PC-3 (cell line): ENCODE measurements around the gene EWSR1. TPM values are rescaled to one million over a fixed set of nuclear protein-coding genes. Genes with fewer than 3 reads are reported as not detected.

Experiments used
- ATAC-seq: fragments of 200-7000 bp; cut with Tn5 transposase; 2 replicates; pipeline ENCODE4 v1.9.1; 2020; ENCODE audit warnings: mild to moderate bottlenecking, moderate library complexity
- BruUV-seq: library from RNA; stranded (reverse); fragments of 400-500 nt; replicated peaks from 2 replicates; lab custom pipeline; 2021; lab: Mats Ljungman, UMichigan
- CTCF ChIA-PET: fragments of 300-600 bp; sonication (Branson Sonifier 250); formaldehyde crosslinking; loops from one replicate; lab custom pipeline; 2022; ENCODE audit warnings: antibody characterized with exemption; lab: Charles Lee
- POLR2A ChIA-PET: fragments of 300-600 bp; sonication (Branson Sonifier 250); formaldehyde crosslinking; loops from one replicate; lab custom pipeline; 2022; ENCODE audit warnings: antibody characterized with exemption; ENCODE audit not compliant: unreplicated experiment; lab: Charles Lee
- DNase-seq: peaks from one replicate; pipeline ENCODE4 v3.0.0-alpha.2; 2015
- H2AFZ ChIP-seq: fragments of 300-600 bp; sonication (generic); 2 replicates; pipeline ENCODE4 v1.6.0; 2016; ENCODE audit warnings: antibody characterized with exemption, low read length
- H3F3A ChIP-seq: fragments of 300-600 bp; sonication (generic); one replicate; pipeline ENCODE4 v1.6.0; 2017; ENCODE audit warnings: antibody characterized with exemption, low read length, control low read depth, mild to moderate bottlenecking; ENCODE audit not compliant: unreplicated experiment
- H3K27ac ChIP-seq: fragments of 300-600 bp; sonication (generic); 2 replicates; pipeline ENCODE4 v1.5.1; 2016; ENCODE audit warnings: mild to moderate bottlenecking, low read length
- H3K27me3 ChIP-seq: fragments of 300-600 bp; sonication (generic); 2 replicates; pipeline ENCODE4 v1.6.1; 2016; ENCODE audit warnings: low read length, mixed read lengths
- H3K36me3 ChIP-seq: fragments of 300-600 bp; sonication (generic); 2 replicates; pipeline ENCODE4 v1.6.1; 2016; ENCODE audit warnings: low read depth, mixed run types, low read length, mixed read lengths
- H3K4me1 ChIP-seq: fragments of 300-600 bp; sonication (generic); 2 replicates; pipeline ENCODE4 v1.5.1; 2016; ENCODE audit warnings: low read length; ENCODE audit not compliant: insufficient read depth
- H3K4me2 ChIP-seq: fragments of 300-600 bp; sonication (generic); 2 replicates; pipeline ENCODE4 v1.6.0; 2016; ENCODE audit warnings: low read length
- H3K4me3 ChIP-seq: fragments of 300-600 bp; sonication (generic); 2 replicates; pipeline ENCODE4 v1.5.1; 2016; ENCODE audit warnings: mild to moderate bottlenecking, low read length, mixed read lengths
- H3K79me2 ChIP-seq: fragments of 300-600 bp; sonication (generic); 2 replicates; pipeline ENCODE4 v1.6.1; 2017; ENCODE audit warnings: low read length, mixed read lengths
- H3K9ac ChIP-seq: fragments of 300-600 bp; sonication (generic); 2 replicates; pipeline ENCODE4 v1.6.0; 2016; ENCODE audit warnings: mild to moderate bottlenecking, low read length
- H3K9me2 ChIP-seq: fragments of 300-600 bp; sonication (generic); replicated peaks from 2 replicates; pipeline ENCODE4 v1.6.1; 2016; ENCODE audit warnings: mixed run types, low read length, mixed read lengths
- H3K9me3 ChIP-seq: fragments of 300-600 bp; sonication (generic); 2 replicates; pipeline ENCODE4 v1.6.1; 2016; ENCODE audit warnings: low read length, mixed read lengths
- H4K20me1 ChIP-seq: fragments of 300-600 bp; sonication (generic); 2 replicates; pipeline ENCODE4 v1.6.1; 2016; ENCODE audit warnings: low read length, mixed read lengths
- CTCF ChIP-seq: fragments of 300-600 bp; sonication (generic); conservative IDR thresholded peaks from 2 replicates; pipeline ENCODE4 v1.5.1; 2017; ENCODE audit warnings: antibody characterized with exemption, low read depth, mild to moderate bottlenecking, low read length
- EZH2 ChIP-seq: fragments of 300-600 bp; sonication (generic); IDR thresholded peaks from one replicate; pipeline ENCODE4 v1.6.1; 2017; ENCODE audit warnings: antibody characterized with exemption, mild to moderate bottlenecking, low read length; ENCODE audit not compliant: unreplicated experiment
- EZH2phosphoT487 ChIP-seq: fragments of 300-600 bp; sonication (generic); IDR thresholded peaks from 2 replicates; pipeline ENCODE4 v1.6.1; 2018; ENCODE audit warnings: mild to moderate bottlenecking, antibody characterized with exemption, low read length, borderline replicate concordance
- intact Hi-C: fragments of 100-400 bp; cut with micrococcal nuclease; formaldehyde crosslinking; loops from 2 replicates; pipeline ENCODE4 v1.9.0; 2023
- total RNA-seq: library from RNA; depleted of rRNA; stranded (reverse); fragments of >200 nt; gene quantifications from 2 replicates; pipeline ENCODE4 v1.2.3, GENCODE V29; 2014

EWSR1 gene
- total RNA-seq, 1 experiment from 2014 or later = 288 TPM

- H3K36me3 ChIP-seq = peaks cover 89% of the 10 kb centered on the region
- H4K20me1 ChIP-seq = peaks cover 20% of the 10 kb centered on the region
- BruUV-seq = no TSS peak
- DNase-seq = no peak
- peaks cover 21% of the 10 kb centered on the region for H3K79me2 ChIP-seq
- intact Hi-C loops = no loop called here
- no peak overlapping the region for H3K27ac ChIP-seq
- H3K9me3 ChIP-seq = no peaks in the 10 kb centered on the region
- ChIA-PET POLR2A (no interaction called here), CTCF (no interaction called here)
- H3K9ac ChIP-seq = no peak overlapping the region
- H3K9me2 ChIP-seq = no peaks in the 10 kb centered on the region
- H3K4me1 ChIP-seq = no peaks in the 10 kb centered on the region
- no peaks in the 10 kb centered on the region for H3F3A ChIP-seq
- H3K4me2 ChIP-seq = no peak overlapping the region
- H3K4me3 ChIP-seq = no peak overlapping the region
- no peak for ATAC-seq
- TF ChIP-seq EZH2 (no peak), EZH2phosphoT487 (no peak), CTCF (no peak)
- no peak overlapping the region for H2AFZ ChIP-seq
- H3K27me3 ChIP-seq = no peaks in the 10 kb centered on the region
Observed at GRCh38 chr22:29291215-29291614, 23.1 kb downstream of the EWSR1 start.

- DNase-seq = no peak
- Histone ChIP-seq H3K4me2 (no peak overlapping the region), H3K9me2 (no peaks in the 10 kb centered on the region), H3K4me3 (no peak overlapping the region), H3K9ac (no peak overlapping the region), H2AFZ (no peak overlapping the region), H3K27ac (no peak overlapping the region), H4K20me1 (peaks cover 20% of the 10 kb centered on the region), H3K4me1 (no peaks in the 10 kb centered on the region), H3K36me3 (peaks cover 93% of the 10 kb centered on the region), H3K9me3 (no peaks in the 10 kb centered on the region), H3K27me3 (no peaks in the 10 kb centered on the region), H3F3A (no peaks in the 10 kb centered on the region), H3K79me2 (peaks cover 16% of the 10 kb centered on the region)
- POLR2A ChIA-PET = no interaction called here
- TF ChIP-seq EZH2 (no peak), EZH2phosphoT487 (no peak), CTCF (no peak)
- no TSS peak for BruUV-seq
- intact Hi-C loops = no loop called here
- no peak for ATAC-seq
- CTCF ChIA-PET = no interaction called here
Observed at GRCh38 chr22:29292379-29292778, 24.3 kb downstream of the EWSR1 start.

GRCh38 chr22:29298641-29299040 is 30.6 kb downstream of the EWSR1 start:
- Histone ChIP-seq H3K4me2 (no peak overlapping the region), H3K4me1 (no peaks in the 10 kb centered on the region), H3K9me3 (no peaks in the 10 kb centered on the region), H3K9me2 (no peaks in the 10 kb centered on the region), H4K20me1 (0 out of 2 replicates have a peak, but pooled peaks cover 4% of the 10 kb centered on the region), H3K9ac (no peak overlapping the region), H3K36me3 (peaks cover 57% of the 10 kb centered on the region), H3K79me2 (no peaks in the 10 kb centered on the region), H3K4me3 (no peak overlapping the region), H2AFZ (no peak overlapping the region), H3K27me3 (no peaks in the 10 kb centered on the region), H3K27ac (no peak overlapping the region), H3F3A (peaks cover 6% of the 10 kb centered on the region)
- BruUV-seq = no TSS peak
- CTCF ChIA-PET = interaction anchor here (0.6 kb wide), 1 partner anchor 266 kb away, joined by 3 read pairs; no protein-coding TSS in a partner anchor
- POLR2A ChIA-PET = no interaction called here
- intact Hi-C loops = no loop called here
- no peak for TF ChIP-seq EZH2phosphoT487
- TF ChIP-seq EZH2 = no peak
- TF ChIP-seq CTCF = no peak
- ATAC-seq = no peak
- no peak for DNase-seq
